GM19193 (cell line): ENCODE data around the gene PPARA.

Experiments used
- POLR2A ChIP-seq: IDR thresholded peaks from 4 replicates; pipeline ENCODE4 v1.6.1; 2011; ENCODE audit not compliant: insufficient read depth, insufficient read length; ENCODE audit errors: extremely low read depth

Gene PPARA

DNA sequence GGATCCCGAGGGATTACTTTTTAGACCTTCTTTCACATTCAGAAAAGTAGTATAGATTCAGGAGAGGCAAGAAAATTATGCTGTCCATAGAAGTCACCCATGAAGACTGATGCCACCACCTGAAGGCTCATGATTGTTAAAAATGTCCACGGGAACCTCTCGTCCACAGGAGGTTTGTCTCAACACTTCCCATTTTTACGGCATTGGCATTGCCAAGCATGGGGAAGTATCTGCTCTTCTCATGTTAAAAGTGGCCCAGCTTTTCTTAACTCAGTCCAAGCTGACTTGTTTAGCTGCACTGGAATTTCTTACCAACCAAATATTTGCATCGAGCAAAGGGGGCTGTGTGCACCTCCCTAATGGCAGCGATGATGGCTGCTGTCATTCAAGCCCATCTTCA, 90.2 kb downstream of the PPARA start:
- TF ChIP-seq POLR2A, result no peak

DNA sequence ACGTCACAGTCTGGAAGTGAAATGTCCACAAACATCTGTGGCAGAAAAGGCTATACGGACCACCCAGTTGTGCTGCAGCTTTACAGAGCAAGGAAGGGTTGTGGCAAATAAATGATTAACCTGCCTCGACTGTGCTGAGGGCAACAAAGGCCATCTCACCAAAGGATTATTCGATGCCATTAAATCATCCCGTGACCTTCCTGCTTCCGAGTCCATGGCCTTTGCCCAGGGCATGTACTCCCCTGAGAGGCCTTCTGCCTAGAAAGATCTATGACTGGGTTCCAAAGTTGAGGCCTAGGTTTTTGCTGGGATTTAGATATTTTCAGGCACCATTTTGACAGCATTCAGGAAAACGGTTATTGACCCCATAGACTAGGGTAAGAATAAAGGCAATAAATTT, 90.6 kb downstream of the PPARA start:
- TF ChIP-seq POLR2A, result no peak

DNA sequence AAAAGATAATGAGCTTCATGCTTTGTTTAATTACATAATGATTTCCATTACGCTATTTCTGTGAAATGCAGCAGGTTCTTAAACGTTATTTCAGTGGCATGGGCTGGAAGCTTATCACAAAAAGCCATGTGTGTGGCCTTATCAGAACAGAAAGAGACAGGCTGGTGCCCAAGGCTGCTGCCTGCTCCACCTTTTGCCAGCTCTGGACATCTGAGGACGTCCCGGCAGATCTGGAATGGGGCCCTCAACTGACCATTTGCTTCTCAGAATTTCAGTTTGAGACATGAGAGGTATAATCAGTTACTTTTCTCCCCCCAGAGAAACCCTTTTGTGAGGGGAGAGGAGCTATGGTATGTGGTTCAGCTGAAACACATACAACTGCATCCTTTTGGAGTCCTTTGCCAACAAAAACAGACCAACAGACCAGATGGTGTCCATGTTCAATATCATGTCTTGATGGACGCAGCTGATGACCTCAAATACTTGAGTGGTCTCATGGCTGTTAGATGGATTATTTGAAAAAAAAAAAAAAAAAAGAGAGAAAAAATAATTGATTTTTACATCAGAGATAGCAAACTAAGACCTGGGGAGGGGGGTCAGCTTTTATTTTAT, 91.2 kb downstream of the PPARA start:
- TF ChIP-seq POLR2A, result no peak

DNA sequence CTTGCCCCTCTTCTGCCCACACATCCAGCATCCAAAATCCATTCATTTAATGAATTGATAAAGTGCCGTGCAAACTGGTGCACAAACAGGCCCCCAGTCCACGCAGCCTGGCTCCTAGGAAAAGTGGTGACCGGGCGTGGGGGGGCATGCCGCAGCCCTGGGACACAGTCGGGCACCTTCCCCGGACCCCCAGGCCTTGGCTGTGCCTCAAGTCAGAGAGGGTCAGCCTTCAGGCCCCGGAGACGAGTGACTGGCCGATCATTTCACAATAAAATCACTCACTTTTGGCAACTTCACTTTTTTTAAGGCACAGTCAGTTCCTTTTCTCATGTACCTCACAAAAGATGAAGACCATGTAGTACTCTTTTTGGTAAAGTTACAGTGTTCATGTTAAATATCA, 91.8 kb downstream of the PPARA start:
- no peak for TF ChIP-seq POLR2A

DNA sequence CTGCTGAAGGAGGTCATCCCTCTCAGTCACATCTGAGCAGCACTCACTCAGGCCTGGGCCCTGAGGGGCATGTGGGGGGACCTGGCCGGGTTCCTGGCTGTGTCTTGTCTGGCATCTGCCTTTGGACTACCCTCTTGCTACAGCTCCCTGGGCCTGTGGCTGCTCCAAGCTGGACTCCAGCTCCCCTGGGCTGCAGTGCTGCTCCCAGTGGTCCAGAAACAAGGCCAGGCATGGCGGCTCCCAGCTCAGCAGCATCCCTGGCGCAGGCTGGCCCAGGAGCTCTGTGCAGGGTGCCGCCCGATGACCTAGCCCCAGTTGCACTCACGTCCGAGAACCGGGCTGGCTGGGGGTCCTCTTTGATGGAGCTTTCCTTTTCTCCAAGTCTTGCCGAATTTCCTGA, 94.4 kb downstream of the PPARA start:
- TF ChIP-seq POLR2A, result no peak

DNA sequence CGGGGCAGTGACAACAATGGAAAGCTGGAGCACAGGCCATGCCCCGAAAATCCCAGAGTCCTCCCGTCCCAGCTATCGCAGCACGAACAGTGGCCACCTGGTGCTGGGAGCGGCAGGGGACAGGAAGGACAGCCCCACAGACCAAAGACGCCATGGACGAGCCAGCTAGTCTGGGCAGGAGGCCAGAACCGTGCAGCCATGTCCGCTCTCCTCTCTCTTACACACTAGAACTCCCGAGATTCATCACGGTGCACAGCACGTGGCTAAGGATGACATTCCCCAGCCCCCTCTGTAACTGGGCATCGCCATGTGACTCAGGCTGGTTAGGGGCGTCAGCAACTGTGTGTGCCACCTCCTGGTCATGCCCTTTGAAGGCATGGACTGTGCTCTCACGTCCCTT, 95.2 kb downstream of the PPARA start:
- no peak for TF ChIP-seq POLR2A

DNA sequence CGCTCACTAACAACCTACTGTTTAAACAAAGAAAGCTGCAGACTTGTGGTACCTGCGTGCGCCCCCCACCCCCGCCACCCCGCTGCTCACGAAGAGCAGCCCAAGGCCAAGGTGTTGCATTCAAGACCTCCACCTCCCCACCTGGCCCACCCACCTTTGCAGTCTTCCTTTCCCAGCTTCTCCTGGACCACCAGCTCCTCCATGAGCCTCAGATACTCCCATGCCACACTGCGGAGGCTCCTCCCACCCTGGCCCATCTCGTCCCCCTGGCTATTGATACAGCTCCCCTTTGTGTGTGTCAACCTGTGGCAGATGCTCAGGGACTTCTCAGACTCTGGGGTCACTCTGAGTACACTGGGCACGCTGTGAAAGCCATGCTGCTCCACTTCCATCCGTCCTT, 95.9 kb downstream of the PPARA start:
- TF ChIP-seq POLR2A, result no peak

DNA sequence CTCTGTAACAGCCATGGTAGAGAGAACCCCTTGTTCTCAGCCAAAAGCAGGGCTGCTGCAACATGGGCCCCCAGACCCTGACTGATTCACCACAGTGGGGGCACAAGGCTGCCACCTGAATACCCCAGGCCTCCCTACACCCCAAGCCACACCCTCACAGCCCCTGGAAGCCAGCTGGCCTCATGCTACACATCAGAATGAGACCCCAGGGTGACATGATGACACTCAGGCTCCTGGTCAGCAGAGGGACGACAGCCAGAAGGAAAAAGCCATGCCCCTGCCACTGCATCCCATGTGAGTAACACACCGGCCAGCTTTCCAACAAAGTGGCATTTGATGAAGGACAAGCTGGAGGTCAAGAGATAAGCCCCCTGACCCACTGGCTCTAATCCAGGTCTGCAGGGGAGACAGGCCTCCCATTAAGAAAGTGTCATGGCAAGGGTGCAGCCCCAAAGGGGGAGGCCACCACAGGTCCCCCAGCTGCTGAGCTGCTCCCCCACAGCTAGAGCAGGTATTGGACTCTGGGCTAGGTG, 97.2 kb downstream of the PPARA start:
- TF ChIP-seq POLR2A, result no peak

DNA sequence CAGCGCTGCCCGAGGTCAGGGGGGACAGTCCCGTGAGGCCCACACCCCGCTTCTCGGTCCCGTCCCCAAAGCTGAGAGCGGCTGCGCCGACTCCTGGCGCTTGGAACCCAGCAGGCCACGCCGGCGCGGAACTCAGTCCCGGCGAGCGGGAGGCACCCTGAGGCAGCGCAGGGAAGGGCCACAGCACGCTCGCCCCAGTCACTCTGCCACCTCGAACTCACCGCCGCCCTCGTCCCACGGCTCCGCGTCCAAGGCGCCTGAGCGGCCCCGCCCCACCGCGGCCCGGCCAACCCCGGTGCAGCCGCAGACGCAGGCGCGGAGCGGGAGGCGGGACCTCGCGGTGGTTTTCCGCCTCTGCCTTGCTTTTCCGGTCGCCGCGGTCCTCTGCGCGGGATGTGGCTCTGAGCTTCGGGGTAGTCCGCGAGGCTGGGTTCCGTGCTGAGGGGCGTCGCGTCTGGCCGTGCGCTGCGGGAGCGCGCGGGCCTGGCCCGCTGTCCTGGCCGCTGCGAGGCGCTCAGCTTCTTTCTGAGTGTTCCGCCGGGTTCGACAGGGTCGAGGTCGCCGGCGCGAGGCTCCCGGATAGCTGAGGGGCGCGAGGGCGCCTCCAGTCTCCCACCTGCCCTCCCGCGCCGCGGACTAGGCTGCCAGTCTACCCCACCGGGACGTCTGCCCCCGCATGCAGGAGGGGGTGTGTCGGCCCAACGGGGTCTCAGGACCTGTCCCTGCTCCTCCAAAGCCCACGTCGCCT, 99.9 kb downstream of the PPARA start, which contains the start of gene CDPF1:
TSS of gene CDPF1 (minus strand) at position 259 of the 748 bp plus-strand sequence. CDS start 2,009 bp downstream, outside the sequence.
- TF ChIP-seq POLR2A, result peak; percentile 96

DNA sequence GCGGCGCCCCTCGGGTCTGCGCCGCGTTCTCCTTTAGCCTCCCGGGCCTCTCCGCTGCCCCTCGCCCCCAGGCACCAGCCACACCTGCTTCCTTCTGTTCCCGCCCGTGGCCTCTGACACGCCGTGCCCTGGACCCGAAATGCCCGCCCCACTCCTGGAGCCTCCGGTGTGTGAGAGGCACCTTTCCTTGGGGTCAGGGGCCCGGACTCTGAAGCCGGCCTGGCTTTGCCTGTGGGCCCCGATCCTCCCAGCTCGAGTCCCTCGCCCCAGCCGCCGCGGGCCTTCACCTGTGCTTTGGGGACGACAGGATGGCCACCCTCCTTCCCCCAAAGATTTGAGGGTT, 100.4 kb downstream of the PPARA start:
- TF ChIP-seq POLR2A, result no peak

DNA sequence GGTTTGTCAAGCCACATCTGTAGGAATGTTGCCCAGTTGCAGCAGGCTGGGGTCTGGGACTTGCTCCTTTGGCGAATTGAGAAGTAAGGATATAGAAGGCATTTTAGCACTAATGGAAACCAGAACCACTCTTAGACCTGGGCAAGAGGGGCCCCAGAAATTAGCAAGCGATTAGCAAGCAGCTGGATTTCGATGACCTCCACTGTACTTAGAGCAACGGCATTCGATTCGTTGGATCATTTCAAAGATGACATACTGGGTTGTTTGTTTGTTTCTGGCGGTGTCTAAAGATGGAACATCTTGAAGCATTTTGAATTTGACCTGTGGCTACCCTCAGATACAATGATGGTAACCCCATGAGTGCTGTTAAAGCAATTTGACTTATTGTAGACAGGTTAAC, 100.9 kb downstream of the PPARA start:
- no peak for TF ChIP-seq POLR2A

DNA sequence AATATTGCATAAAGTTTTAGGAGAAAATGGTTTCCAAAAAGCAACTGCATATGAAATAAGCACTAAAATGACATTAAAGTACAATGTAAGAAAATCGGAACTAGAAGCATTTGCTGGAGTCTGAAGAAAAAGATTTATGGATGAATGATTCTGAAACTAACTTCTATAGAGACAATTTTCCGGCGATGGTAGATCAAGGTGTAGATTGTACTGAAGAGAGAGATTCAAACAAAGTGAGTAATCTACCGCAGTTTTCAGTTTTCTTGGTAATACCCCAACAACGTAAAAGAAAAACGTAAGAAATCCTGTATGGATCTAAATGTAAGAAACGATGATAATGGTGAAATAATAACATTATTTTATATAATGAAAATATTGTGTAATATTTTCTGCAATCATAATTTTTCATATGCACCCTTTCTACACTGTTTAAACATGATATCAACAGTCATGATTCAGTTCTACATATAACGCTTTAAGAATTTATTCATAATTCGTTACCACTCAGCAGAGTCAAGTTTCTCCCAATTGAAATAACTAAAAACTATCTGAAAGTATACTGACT, 101.6 kb downstream of the PPARA start:
- TF ChIP-seq POLR2A, result no peak

DNA sequence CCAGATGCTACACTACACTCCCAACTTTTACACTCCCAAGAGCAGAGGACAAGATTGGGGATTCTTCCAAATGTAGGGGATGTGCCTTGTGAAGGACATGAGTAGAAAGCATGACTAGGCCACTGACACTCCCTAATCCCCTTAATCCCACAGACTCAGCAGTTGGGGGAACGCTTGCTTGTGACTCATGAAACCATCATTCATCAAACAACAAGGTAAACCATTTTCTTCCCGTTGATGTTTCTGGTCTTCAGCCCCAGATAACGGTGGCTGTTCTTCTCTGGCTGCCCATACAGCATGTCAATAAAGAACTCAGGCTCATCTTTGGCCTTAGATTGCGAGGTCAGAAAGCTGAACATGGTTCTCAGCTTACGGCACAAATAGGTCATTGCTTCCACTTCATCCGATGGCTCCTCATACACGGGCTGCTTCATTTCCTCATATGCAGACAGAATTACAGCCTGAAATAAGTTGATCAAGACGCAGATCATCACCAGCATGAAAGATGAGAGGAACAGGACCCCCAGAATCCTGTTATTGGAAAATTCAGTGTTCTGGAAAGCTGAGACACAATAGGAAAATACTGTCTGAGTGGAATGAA, 106.1 kb downstream of the PPARA start:
- TF ChIP-seq POLR2A, result no peak

DNA sequence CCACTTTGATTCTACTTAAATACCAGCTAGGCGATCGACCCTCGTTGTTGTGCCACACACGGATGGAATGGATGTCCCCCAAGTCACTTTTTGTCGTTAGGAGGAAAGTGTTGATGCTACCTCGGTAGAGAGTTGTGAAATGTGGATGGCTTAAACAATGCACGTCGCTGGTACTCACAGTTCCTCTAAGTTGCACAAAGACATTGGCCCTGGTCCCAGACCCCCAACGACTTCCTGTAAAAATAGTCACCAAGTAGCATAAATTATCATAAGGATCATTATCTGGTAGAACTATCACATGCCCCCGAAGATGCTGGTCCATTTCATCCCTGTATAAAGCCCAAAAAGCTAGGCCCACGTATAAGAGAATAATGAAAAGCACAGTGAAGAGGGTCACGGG, 109.0 kb downstream of the PPARA start:
- no peak for TF ChIP-seq POLR2A

DNA sequence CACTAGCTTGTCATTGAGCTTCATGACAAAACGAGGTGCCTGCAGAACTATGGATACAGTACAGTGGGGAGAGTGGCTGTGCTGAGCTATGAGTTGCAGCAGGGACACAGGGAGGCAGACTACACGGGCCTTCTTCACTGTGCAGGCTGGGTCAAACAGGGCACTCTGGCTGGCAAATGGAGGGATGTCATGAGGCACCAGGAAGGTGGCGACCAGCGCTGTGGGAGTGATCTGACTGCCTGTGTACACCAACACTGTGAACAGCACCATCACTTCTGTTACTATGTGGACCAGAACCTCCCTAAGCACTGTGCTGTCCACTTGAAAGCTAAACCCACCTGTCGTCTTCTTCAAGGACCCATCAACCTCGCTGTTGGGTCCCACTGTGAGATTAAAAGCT, 109.7 kb downstream of the PPARA start:
- TF ChIP-seq POLR2A, result no peak
